Stimulated activated CD4-positive, alpha-beta T cell treated with anti-CD3 and anti-CD28 coated beads, TNF-alpha, amount 100 ng/mL, for 24 hours (primary cell): Measurements from ENCODE around the gene PCSK5.
"Not testable (repeated sequence)": the region's sequence is repeated elsewhere in the genome, so short reads cannot be mapped to it uniquely, and the experiment has no call there.

Source experiments
- DNase-seq, 3 experiments: peaks; one replicate each; pipeline ENCODE4 v3.0.0-alpha.2; 2020; ENCODE audit warnings: low read depth in 3 of 3

The PCSK5 gene

DNA sequence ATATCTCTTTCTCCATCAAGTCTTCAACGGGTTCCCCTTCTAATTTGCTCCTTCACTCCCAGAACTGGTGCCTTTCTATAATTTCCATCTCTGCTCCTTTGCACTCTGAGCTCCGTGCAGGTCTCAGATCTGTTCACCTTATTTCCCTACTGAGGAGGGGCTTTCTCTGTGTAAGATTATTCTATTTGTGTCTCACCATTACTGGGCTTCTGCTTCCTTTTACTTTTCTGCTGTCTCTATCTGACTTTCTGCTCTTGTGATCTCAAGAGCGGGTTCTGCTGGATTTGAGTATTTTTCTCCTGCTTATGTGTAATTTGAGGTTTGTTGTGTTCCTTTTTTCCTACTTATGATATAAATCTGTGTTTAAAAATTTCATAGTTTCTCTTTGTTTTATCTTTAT, 117.5 kb downstream of the PCSK5 start:
- DNase-seq, result no peak

GRCh38 chr9:76013809-76014208, 123.3 kb downstream of the PCSK5 start:
- DNase-seq, result no peak

DNA sequence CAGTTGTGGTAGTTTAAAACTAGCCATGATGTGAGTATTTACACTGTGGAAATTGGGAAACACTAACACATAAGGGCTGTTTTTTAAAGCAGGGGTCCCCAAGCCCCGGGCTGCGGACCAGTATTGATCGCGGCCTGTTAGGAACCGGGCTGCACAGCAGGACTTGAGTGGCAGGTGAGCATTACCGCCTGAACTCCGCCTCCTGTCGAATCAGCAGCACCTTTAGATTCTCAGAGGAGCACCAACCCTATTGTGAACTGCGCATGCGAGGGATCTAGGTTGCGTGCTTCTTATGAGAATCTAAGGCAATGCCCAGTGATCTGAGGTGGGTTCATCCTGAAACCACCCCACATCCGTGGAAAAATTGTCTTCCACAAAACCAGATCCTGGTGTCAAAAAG, 127.8 kb downstream of the PCSK5 start:
- no peak for DNase-seq

DNA sequence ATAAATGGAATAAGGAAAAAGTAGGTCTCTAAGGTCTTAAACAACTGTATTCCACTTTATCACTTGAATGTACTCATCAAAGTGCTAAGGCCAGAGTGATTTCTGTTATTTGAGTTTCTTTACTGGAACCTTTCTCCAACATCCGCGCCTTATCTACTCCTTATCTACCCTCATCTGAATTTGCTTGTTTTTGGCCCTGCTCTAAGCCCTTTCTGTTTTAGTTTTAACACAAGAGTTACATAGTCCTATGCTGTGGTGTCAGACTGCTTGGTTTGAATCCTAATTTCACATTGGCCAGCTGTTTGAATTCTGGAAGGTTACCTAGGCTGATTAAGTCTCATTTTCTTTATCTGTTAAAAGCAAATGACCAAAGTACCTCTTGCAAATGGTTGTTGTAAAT, 128.3 kb downstream of the PCSK5 start:
- no peak for DNase-seq

DNA sequence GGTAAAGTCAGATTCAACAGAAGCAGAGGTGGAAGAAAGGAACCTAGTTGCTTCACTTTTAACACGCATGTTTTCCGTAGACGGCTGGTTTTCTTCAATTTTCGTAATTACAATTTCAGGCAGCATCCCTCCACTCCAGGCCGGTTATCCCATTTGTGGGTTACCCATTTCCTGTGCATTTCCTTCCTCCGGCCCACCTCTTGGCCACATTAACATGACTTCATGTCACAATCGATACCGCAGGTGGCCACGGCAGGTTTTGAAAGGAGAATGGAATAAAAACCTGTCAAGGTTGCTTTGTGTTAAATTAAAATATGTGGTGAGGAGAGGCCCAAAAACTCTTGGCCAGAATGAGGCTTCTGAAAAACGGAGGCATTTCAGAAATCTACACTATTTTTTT, 130.2 kb downstream of the PCSK5 start:
- no peak for DNase-seq

GRCh38 chr9:76022317-76022716, 131.8 kb downstream of the PCSK5 start:
- DNase-seq, result no peak

- no peak for DNase-seq
These were observed 133.3 kb downstream of the PCSK5 start for GRCh38 chr9:76023715-76024195.

DNA sequence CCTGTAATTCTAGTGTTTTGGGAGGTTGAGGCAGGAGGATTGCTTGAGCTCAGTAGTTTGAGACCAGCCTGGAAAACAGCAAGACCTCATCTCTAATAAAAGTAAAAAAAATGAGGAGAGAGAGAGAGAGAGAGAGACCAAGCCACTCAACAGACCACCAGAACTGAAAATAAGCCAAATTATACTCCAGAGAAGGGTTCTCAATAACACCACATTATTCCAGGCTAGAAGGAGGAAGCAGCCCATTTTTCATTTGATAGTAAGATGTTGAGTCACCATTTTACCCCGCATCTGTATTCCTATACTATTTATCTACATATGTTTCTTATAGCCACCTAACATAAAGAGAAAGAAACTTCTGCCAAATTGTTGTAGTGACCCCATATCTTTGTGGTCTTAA, 134.8 kb downstream of the PCSK5 start:
- DNase-seq, result no peak

- DNase-seq, result no peak
These were observed 136.3 kb downstream of the PCSK5 start for GRCh38 chr9:76026796-76027195.

- no peak for DNase-seq
These were observed 136.9 kb downstream of the PCSK5 start for GRCh38 chr9:76027416-76027815.

DNA sequence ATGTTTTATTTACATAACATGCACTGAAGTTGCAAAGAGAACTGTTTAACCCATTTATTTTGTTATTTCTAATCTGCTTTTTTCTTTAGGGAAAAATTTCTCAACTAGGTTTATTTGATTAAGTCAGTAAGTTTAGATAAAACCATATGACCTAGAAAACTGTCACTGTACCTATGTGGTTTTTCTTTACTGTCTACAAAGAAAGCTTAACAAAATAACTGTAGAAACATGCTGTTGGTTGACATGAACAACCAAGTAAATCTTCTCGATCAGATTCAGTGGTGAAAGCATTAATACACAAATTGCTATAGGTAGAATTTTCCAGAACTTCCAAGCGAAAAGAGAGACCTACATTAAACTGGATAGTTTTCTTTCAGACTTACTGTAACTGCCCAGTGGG, 137.4 kb downstream of the PCSK5 start:
- DNase-seq, result no peak

DNA sequence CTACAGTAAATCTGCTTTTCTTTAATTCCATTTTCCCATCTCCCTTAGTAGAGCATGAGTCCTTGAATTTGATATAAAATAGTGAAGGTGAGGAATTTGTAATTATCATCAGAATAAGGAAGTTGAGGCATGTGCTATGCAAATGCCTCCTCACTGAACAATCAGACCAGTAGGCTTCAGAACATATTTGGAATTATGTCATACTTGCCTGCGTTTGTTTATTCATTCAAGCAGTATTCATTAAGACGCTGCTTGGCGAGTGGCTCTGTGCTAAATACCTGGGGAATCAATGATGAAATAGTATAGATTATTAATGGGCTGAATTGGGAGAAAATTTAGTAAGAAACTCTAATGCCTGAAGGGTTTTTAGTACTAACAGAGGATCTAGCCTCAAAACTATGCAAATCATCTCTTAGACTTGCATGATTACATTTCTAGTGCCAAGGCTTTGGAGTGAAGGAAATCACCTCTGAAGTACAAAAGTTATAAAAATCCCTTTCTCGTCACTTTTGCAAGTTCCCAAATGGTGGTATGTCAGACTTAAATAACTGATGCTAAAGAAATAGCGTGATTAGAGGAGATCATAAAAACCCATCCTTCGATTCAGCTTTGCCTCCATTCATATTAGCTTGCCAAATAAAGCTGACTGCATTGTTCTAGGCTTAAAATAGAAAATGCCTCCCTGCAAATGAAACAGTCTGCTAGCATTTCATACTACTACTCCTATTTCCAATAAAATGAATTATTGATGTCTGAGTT, 141.7 kb downstream of the PCSK5 start:
- no peak for DNase-seq

DNA sequence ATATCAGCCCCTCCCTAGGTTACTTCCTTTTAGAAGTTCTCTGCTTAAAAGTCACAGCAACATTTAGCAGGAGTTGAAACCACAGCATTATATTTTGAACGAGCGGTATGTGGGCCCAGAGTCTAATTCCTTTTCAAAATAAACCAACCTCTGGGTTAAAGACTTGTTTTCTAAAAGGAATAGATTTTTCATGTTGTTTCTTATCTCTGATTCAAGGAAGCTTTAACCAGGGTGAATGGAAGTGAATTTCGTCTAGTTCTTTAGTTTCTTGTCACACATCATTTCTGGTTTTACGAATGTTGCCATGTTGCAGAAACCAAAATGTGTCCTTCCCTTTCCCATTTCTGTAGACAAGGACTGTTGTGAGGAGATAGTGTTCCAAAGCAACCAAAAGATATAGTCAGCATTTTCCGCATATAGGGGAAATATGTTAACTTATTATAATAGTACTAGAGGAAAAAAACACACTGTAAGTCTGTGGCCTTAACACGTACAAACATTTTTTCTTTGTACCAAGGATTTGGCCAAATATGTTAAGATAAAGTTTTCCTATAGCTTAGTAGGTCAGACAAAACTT, 142.4 kb downstream of the PCSK5 start:
- no peak for DNase-seq

DNA sequence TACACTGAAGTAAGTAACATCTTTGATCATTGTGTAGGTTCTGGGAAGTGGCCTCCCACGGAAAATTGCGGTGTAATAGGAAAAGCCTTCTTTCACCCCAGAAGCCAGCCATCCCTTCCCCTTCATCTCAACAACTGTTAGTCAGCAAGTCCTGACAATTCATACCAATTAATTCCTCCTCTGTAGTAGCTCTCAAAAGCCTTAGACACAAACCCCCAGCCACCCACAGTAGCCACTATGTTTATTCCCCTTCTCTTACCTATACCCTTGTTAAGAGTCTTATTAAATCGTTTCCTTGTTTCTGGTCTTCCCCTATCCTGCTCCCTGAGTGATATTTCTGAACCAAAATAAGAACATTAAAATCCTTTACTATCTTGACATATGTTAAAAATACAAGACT, 143.6 kb downstream of the PCSK5 start:
- DNase-seq, result no peak

DNA sequence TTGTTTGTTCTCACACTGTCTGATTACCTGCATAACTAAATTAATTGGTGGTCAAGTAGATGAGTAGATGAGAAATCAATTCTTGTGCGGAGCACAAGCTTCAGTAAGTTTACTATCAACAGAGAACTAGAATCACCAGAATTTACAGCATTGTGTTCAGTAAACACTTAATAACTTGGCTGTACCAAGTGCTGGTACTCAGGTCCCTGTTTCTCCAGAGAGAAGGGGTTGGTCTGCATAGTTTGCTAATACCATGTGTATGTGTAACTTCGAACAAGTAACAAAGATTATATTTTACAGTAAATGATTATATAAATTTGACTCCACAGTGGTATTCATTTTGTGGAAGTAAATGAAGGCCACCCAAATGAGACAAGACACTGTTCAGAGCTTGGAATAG, 146.3 kb downstream of the PCSK5 start:
- DNase-seq, result no peak

DNA sequence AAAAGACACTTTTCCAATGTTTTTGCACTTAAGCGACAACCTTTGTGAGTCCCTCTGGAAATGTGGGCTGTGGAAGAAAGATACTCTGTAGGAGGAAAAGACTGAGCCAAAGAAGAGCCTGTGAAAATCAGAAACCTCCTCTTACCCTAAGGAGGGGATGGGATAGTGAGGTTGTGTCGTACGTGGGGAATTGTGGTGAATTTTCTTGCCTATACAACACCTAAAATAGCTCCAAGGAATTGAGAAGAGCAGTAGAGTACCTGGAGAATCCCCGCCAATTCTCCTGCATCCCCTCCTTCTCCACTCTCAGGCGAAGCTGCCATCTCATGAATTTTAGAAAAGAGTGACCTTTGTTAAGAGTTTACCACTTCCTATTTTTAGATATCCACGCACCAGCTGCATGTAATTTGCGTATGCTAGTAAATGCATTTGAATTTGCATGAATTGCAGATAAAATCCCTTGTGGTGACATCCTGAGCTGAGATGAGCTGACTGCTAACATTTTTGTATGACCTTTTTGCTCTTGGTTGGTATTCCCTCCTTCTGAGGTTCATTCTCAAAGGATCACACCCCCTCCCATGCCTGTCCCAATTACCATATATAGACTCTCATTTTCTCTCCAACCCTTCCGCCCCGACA, 147.2 kb downstream of the PCSK5 start:
- DNase-seq, result no peak

- DNase-seq, result no peak
These were observed 148.0 kb downstream of the PCSK5 start for GRCh38 chr9:76038431-76038830.

DNA sequence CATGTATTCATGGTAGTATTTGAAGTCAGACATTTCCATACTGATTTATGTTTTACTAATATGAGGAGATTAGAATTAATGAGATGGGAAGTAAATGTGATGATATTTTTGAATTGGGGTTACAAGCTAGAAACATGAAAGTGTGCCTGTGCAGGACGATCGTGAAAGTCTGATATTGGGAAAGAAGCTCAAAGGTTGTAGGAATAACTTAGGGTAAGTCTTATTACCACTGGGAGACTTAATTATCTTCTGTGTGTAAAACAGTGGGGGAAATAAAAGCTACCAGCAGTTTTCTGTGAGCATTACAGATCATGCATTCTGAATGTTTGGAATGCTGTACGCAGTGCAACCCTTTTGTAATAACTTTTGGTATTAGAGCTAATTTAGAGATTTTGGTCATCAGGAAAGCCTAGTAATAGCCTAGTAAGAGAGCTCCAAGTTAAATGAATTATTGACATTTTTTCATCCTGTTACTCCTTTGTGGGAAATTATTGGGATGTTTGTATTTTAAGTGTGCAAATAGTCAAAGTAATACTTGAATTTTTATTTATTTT, 153.9 kb downstream of the PCSK5 start:
- DNase-seq, result no peak

GRCh38 chr9:76045221-76045620, 154.7 kb downstream of the PCSK5 start:
- no peak for DNase-seq

GRCh38 chr9:76049341-76049740, 158.9 kb downstream of the PCSK5 start:
- no peak for DNase-seq

- no peak for DNase-seq
These were observed 177.2 kb downstream of the PCSK5 start for GRCh38 chr9:76067696-76068095.

- no peak for DNase-seq
These were observed 187.1 kb downstream of the PCSK5 start for GRCh38 chr9:76077537-76077936.

GRCh38 chr9:76081281-76081680, 190.8 kb downstream of the PCSK5 start:
- not testable (repeated sequence) for DNase-seq
